ENCODE measurements around the gene ABCC11.

DNA sequence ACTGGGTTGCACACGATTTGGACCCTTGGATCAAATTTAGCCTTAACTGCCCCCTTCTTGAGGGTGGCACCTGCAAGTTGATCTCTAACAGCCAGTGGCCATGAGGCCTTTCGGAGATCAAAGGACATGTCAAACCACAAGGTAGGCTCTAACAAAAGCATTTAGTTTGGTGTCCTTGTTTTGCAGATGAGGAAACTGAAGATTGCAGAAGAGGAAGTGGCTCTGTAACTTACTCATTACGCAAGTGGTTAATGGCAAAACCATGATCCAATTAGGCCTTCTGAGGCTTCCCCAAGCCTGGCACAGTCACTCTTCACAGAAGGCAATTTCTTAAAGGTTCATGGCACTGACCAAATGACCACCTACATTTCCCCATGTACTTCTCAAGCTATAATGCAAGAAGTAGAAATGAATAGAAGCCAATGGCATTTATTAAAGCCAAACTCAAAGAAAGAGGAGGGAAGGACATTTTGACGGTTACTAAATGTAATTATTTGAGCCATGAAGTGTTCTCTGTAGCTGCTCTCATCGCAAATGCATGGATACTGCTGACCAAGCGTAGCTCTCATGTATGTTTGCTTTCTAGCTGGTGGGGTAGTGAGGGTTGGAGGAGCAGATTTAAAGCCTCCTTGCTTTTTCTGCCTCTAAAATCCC lies 58.8 kb downstream of the ABCC11 start:
- no peak for TF ChIP-seq POLR2A (IDR thresholded peaks at IDR 0.05)
- TF ChIP-seq, protein P1, sequence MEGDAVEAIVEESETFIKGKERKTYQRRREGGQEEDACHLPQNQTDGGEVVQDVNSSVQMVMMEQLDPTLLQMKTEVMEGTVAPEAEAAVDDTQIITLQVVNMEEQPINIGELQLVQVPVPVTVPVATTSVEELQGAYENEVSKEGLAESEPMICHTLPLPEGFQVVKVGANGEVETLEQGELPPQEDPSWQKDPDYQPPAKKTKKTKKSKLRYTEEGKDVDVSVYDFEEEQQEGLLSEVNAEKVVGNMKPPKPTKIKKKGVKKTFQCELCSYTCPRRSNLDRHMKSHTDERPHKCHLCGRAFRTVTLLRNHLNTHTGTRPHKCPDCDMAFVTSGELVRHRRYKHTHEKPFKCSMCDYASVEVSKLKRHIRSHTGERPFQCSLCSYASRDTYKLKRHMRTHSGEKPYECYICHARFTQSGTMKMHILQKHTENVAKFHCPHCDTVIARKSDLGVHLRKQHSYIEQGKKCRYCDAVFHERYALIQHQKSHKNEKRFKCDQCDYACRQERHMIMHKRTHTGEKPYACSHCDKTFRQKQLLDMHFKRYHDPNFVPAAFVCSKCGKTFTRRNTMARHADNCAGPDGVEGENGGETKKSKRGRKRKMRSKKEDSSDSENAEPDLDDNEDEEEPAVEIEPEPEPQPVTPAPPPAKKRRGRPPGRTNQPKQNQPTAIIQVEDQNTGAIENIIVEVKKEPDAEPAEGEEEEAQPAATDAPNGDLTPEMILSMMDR (IDR thresholded peaks at IDR 0.05): no peak
